HUES64 (cell line): ENCODE results near the gene FBXW11.
A peak's percentile ranks its signal among the peaks of the same experiment; 100 is the strongest.

Experiments used
- H3K27ac ChIP-seq: 2 replicates; pipeline ENCODE4 v1.7.0; 2013; ENCODE audit warnings: low read depth, low read length, inconsistent platforms
- H3K27me3 ChIP-seq: 2 replicates; pipeline ENCODE4 v1.6.1; 2013; ENCODE audit warnings: mild to moderate bottlenecking, low read length; ENCODE audit not compliant: insufficient read depth
- H3K36me3 ChIP-seq: 2 replicates; pipeline ENCODE4 v1.6.1; 2013; ENCODE audit warnings: mild to moderate bottlenecking, low read length; ENCODE audit not compliant: insufficient read depth
- H3K4me1 ChIP-seq: 2 replicates; pipeline ENCODE4 v1.6.1; 2013; ENCODE audit warnings: mild to moderate bottlenecking, low read length, moderate library complexity; ENCODE audit not compliant: insufficient read depth
- H3K4me3 ChIP-seq: 2 replicates; pipeline ENCODE4 v1.5.1; 2013; ENCODE audit warnings: mild to moderate bottlenecking, low read length, moderate library complexity
- H3K9ac ChIP-seq: 2 replicates; pipeline ENCODE4 v1.6.1; 2013; ENCODE audit warnings: mild to moderate bottlenecking, low read depth, low read length
- H3K9me3 ChIP-seq: 2 replicates; pipeline ENCODE4 v1.6.1; 2013; ENCODE audit warnings: low read depth, low read length; ENCODE audit not compliant: insufficient read depth
- WGBS: fragments of 150-250, 120-280 bp; methylation state at CpG from one replicate; pipeline ENCODE4 v1.1.7; 2013; ENCODE audit warnings: missing lambda C conversion rate; 5-methylcytosine and 5-hydroxymethylcytosine counted together

FBXW11 gene

DNA sequence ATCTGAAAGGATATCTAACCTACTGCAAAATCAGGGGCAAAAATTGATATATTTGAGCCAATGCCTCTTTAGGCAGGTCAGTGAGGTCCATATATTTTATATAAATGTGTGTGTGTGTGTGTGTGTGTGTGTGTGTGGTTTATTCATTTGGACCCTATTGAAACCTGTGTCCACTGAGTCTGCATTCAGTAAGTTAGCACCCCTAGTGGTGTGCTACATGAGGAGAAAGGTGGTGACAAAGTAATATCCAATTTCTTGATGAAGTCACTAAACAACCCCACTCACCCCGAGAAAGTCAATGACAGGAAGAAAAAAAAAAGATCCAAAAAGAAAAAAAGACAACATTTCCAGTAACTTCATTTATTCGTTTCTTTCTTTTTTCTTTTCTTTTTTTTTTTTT, 4.1 kb downstream of the FBXW11 start:
- 100% methylated on average over 1 of the region's 2 CpGs for WGBS
- no peak overlapping the region for H3K27ac ChIP-seq
- no peaks in the 10 kb centered on the region for H3K27me3 ChIP-seq
- H3K9ac ChIP-seq = no peak overlapping the region
- no peaks in the 10 kb centered on the region for H3K9me3 ChIP-seq
- H3K4me1 ChIP-seq = peaks cover 74% of the 10 kb centered on the region
- H3K4me3 ChIP-seq = no peak overlapping the region
- H3K36me3 ChIP-seq = no peaks in the 10 kb centered on the region

- Histone ChIP-seq H3K36me3 (peaks cover 10% of the 10 kb centered on the region), H3K4me3 (no peak overlapping the region), H3K4me1 (peaks cover 91% of the 10 kb centered on the region), H3K9me3 (no peaks in the 10 kb centered on the region), H3K27me3 (no peaks in the 10 kb centered on the region), H3K27ac (0 out of 2 replicates have a peak overlapping the region, but pooled peaks have one; percentile 41), H3K9ac (no peak overlapping the region)
- 68% methylated on average over 5 of the region's 5 CpGs for WGBS
These were observed 6.6 kb downstream of the FBXW11 start for GRCh38 chr5:171999877-172000276.

DNA sequence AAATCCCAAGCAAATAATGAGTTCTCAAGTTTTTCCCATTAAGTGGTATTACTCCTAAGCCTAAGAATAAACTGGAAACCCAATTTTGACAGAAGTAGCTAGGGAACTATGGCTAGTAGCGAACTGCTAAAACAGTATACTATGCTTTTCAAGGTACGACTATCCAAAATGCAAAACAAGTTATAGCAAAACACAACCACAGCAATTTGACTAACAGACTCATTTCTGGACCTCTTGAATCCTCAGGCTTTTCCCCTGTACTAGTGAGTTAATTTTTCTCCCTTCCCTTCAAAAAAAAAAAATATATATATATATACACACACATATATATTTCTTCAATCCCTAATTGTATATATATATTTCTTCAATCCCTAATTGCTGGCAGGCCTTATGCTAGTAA, 7.3 kb downstream of the FBXW11 start:
- no peak overlapping the region for H3K9ac ChIP-seq
- H3K27me3 ChIP-seq = no peaks in the 10 kb centered on the region
- peaks cover 85% of the 10 kb centered on the region for H3K4me1 ChIP-seq
- H3K9me3 ChIP-seq = no peaks in the 10 kb centered on the region
- H3K27ac ChIP-seq = no peak overlapping the region
- H3K4me3 ChIP-seq = no peak overlapping the region
- H3K36me3 ChIP-seq = peaks cover 14% of the 10 kb centered on the region
- WGBS = 92% methylated on average over 2 of the region's 2 CpGs

- H3K4me1 ChIP-seq = peaks cover 71% of the 10 kb centered on the region
- 85% methylated on average over 3 of the region's 3 CpGs for WGBS
- peaks cover 28% of the 10 kb centered on the region for H3K36me3 ChIP-seq
- no peak overlapping the region for H3K4me3 ChIP-seq
- no peaks in the 10 kb centered on the region for H3K9me3 ChIP-seq
- H3K27ac ChIP-seq = no peak overlapping the region; the same call in 1 of the 2 replicates
- no peak overlapping the region for H3K9ac ChIP-seq
- H3K27me3 ChIP-seq = no peaks in the 10 kb centered on the region
These were observed 9.4 kb downstream of the FBXW11 start for GRCh38 chr5:171997011-171997410.

DNA sequence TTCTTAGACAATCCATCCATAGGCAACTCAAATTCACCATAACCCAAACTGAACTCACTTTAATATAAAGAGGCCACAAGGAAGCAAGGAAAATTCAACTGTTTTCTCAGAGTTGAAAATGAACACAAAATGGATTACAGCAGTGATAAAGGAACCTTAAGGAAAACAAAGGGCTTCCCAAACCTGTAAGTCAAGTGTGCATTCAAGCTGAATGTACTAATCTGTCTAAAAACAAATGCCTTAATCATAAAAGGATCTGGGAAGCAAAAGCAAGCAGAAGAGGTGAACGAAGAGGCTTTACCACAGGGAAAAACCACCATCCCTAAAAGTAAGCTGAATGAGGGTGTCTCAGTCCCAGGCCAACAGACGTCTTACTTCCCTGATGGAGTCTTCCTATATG, 13.6 kb downstream of the FBXW11 start:
- Histone ChIP-seq H3K4me3 (no peak overlapping the region), H3K27ac (no peak overlapping the region), H3K36me3 (peaks cover 37% of the 10 kb centered on the region), H3K27me3 (no peaks in the 10 kb centered on the region), H3K4me1 (peaks cover 30% of the 10 kb centered on the region), H3K9ac (no peak overlapping the region), H3K9me3 (no peaks in the 10 kb centered on the region)
- 75% methylated on average over 2 of the region's 2 CpGs for WGBS

GRCh38 chr5:171992305-171992704, 14.1 kb downstream of the FBXW11 start:
- Histone ChIP-seq H3K9me3 (no peaks in the 10 kb centered on the region), H3K27ac (no peak overlapping the region), H3K4me3 (no peak overlapping the region), H3K9ac (no peak overlapping the region), H3K4me1 (peaks cover 28% of the 10 kb centered on the region), H3K36me3 (peaks cover 37% of the 10 kb centered on the region), H3K27me3 (no peaks in the 10 kb centered on the region)
- 97% methylated on average over 3 of the region's 3 CpGs for WGBS

DNA sequence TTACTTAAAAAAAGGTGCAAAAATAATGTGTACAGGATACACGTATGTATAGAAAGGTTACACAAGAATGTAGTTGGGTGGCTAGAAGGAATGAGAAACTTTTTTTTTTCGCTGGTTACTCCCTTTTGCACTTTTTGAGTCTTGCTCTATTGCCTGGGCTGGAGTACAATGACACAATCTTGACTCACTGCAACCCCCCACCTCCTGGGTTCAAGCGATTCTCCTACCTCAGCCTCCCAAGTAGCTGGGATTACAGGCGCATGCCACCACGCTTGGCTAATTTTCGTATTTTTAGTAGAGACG, 15.8 kb downstream of the FBXW11 start:
- WGBS = 95% methylated on average over 7 of the region's 7 CpGs
- Histone ChIP-seq H3K9me3 (no peaks in the 10 kb centered on the region), H3K4me1 (peaks cover 17% of the 10 kb centered on the region), H3K27ac (no peak overlapping the region), H3K9ac (no peak overlapping the region), H3K4me3 (no peak overlapping the region), H3K27me3 (no peaks in the 10 kb centered on the region), H3K36me3 (peaks cover 28% of the 10 kb centered on the region)

- no peak overlapping the region for H3K4me3 ChIP-seq
- no peaks in the 10 kb centered on the region for H3K27me3 ChIP-seq
- peaks cover 27% of the 10 kb centered on the region for H3K36me3 ChIP-seq
- no peak overlapping the region for H3K9ac ChIP-seq
- no peak overlapping the region for H3K27ac ChIP-seq
- H3K9me3 ChIP-seq = no peaks in the 10 kb centered on the region
- H3K4me1 ChIP-seq = peaks cover 17% of the 10 kb centered on the region
These were observed 16.3 kb downstream of the FBXW11 start for GRCh38 chr5:171989946-171990712.

DNA sequence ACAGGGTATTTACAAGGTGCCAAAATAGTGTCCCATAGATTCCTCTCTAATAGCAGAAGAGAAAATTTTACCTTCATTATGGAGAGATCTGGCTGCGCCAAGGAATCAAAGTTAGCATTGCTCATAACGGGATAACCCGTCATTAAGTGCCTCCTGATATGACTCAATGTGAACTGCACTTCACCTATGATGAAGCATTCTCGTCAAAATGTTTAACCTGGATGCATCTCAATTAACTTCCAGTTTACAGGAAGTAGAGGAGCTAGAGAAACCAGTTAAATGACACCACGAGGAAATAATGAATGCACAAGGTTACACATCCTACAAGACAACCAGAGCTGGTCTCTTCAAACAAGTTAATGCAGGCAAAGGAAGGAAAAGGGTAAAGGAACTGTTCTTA, 17.2 kb downstream of the FBXW11 start:
- WGBS = 98% methylated on average over 5 of the region's 5 CpGs
- H3K27me3 ChIP-seq = no peaks in the 10 kb centered on the region
- H3K4me1 ChIP-seq = peaks cover 21% of the 10 kb centered on the region
- no peak overlapping the region for H3K9ac ChIP-seq
- no peaks in the 10 kb centered on the region for H3K9me3 ChIP-seq
- peaks cover 25% of the 10 kb centered on the region for H3K36me3 ChIP-seq
- no peak overlapping the region for H3K27ac ChIP-seq
- H3K4me3 ChIP-seq = no peak overlapping the region

- Histone ChIP-seq H3K4me3 (no peak overlapping the region), H3K27ac (no peak overlapping the region), H3K9me3 (no peaks in the 10 kb centered on the region), H3K4me1 (peaks cover 32% of the 10 kb centered on the region), H3K27me3 (no peaks in the 10 kb centered on the region), H3K36me3 (peaks cover 10% of the 10 kb centered on the region), H3K9ac (no peak overlapping the region)
- WGBS = 70% methylated on average over 4 of the region's 4 CpGs
These were observed 19.7 kb downstream of the FBXW11 start for GRCh38 chr5:171986772-171987171.

- H3K36me3 ChIP-seq = peaks cover 5% of the 10 kb centered on the region
- 92% methylated on average over 4 of the region's 6 CpGs for WGBS
- H3K4me3 ChIP-seq = no peak overlapping the region
- H3K9ac ChIP-seq = no peak overlapping the region
- H3K27me3 ChIP-seq = no peaks in the 10 kb centered on the region
- H3K27ac ChIP-seq = no peak overlapping the region
- peaks cover 47% of the 10 kb centered on the region for H3K4me1 ChIP-seq
- no peaks in the 10 kb centered on the region for H3K9me3 ChIP-seq
These were observed 21.6 kb downstream of the FBXW11 start for GRCh38 chr5:171984748-171985419.
